ENCODE results near the gene TULP4.
"Not testable (repeated sequence)": the region's sequence is repeated elsewhere in the genome, so short reads cannot be mapped to it uniquely, and the experiment has no call there.

TULP4 gene

GRCh38 chr6:158396136-158396535, 83.9 kb downstream of the TULP4 start:
- no peak for TF ChIP-seq CTCF (IDR thresholded peaks at IDR 0.05; ENCODE audit: insufficient read depth, low read depth, low read length, missing control alignments)
- H3K4me3 ChIP-seq (ENCODE audit: low read depth, low read length), result no peak overlapping the region
- DNase-seq (ENCODE audit: low read depth), result no peak

DNA sequence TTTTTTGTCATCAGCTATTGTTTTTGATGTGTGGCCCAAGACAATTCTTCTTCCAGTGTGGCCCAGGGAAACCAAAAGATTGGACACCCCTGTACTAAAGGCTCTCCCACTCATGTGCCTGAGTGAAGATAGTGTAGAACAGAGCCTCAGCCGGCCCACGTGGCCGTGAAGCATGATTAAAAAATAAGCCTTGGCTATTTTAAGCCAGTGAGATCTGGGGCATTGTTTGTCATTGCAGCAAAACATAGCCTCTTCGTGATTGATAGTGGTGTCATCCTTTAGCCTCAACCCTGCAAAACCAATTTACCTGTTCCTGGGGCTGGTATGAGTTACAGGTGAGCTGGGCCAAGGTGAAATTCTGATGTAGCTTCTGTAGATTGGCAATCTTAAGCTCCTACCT, 85.3 kb downstream of the TULP4 start:
- H3K4me3 ChIP-seq (ENCODE audit: low read depth, low read length), result no peak overlapping the region
- no peak for TF ChIP-seq CTCF (IDR thresholded peaks at IDR 0.05; ENCODE audit: insufficient read depth, low read depth, low read length, missing control alignments)
- DNase-seq (ENCODE audit: low read depth), result no peak

DNA sequence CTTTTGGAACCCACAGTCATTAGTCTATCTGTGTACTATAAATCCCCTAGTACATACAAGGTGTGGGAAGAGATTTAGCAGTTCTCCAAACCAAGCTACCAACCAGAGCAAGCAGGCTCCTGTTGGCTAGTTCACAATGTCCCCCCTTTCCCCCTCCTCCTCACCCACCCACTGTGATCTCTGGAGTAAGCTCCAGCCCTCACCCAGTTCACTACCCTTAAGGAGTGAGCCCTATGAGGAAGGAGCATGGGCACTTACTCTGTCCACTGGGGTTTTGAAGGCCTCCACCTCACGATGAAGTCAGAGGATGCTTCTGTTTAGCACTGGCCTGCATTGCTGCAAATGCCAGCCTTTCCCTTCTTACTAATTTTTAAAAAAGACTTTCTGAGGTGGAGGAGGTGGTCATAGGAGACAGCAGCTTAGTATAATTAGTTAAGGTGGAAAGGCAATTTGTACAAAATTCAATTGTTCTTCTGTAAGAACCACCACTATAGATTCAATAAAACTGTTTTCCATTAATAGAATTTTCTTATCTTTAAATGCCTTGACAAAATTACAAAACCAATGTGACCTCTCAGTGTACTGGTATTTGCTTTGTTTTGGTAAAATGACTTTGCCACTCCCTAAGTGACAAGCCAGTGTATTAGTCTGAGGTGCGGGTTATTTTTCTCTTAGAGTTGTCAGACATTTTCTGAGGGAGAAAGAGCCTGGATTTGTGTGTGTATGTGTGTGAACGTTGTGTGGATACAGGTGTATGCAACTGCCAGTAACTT, 86.2 kb downstream of the TULP4 start:
- no peak for TF ChIP-seq CTCF (IDR thresholded peaks at IDR 0.05; ENCODE audit: insufficient read depth, low read depth, low read length, missing control alignments)
- DNase-seq (ENCODE audit: low read depth), result no peak
- H3K4me3 ChIP-seq (ENCODE audit: low read depth, low read length), result no peak overlapping the region

DNA sequence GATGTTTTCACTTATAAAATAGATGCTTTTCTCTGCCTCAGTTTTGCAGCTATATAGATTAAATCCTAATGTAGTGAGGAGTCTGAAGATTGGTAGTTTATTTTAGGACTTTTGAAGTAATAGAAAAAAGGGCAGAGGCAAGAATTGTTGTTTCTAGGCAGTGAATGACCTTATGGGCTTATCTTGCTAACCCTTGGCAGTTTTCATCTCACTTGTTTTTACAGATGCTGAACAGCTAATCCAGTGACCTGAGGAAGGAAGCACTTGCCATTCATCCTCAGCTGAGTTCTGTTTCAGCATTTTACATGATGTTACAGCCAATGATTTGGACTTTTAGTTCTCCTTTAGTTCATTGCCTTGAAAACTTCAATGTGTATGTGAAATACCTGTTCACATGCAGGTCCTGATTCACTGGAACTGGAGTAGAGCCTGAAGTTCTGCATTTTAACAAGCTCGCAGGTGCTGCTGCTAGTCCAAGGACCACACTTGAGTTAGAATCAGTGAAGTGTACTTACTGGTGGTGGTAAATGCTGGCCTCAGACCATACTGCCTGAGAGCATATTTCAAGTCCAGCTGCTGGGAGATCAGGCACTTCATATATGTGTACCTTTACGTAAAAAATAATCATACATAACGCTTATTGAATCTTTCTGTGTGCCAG, 86.9 kb downstream of the TULP4 start:
- TF ChIP-seq CTCF (IDR thresholded peaks at IDR 0.05; ENCODE audit: insufficient read depth, low read depth, low read length, missing control alignments), result no peak
- H3K4me3 ChIP-seq (ENCODE audit: low read depth, low read length), result no peak overlapping the region
- DNase-seq (ENCODE audit: low read depth), result no peak

DNA sequence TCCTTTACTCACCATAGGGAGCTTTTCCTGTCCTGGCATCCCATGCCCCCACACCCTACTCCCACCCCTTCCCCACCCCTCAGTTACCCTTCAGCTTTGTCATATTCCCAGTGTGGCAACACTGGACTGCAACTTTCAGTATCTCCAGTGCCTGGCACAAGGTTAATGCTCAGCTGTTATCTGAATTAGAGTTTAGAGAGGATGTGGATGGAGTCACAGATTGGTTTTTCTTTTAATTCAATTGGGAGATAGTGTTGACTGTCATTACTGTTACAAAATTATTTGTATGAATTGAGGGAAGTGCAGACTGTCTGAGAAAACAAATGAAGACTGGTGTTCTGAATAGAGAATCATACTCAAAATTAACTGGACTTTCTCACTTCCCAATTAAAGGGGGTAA, 89.9 kb downstream of the TULP4 start:
- TF ChIP-seq CTCF (IDR thresholded peaks at IDR 0.05; ENCODE audit: insufficient read depth, low read depth, low read length, missing control alignments), result no peak
- no peak overlapping the region for H3K4me3 ChIP-seq (ENCODE audit: low read depth, low read length)
- DNase-seq (ENCODE audit: low read depth), result no peak

DNA sequence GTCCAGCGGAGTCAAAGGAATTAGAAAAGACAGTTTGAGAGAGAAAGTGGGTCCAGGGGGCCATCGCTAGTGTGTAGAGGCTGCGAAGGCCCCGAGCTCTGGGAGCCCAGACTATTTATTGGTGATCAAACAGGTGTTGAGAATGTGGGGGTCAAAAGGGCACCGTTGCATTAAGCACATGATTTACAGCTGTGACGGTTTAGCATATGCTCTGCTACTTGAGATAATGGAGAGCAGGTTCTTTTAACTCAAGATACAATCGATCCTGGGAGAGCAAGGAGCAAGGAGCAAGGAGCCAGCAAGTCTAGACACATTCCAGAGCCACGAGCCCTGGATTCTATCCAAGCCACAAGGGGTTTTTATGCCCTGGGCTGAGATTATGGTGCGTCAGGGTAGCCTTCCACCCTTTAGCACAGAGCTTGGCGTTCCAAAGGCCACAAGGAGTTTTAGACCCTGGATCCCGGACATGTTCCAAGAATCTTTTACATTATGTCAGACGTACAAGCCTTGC, 93.1 kb downstream of the TULP4 start:
- DNase-seq (ENCODE audit: low read depth); H3K4me3 ChIP-seq (ENCODE audit: low read depth, low read length): not testable (repeated sequence)

- DNase-seq (ENCODE audit: low read depth), result no peak
Observed at GRCh38 chr6:158405933-158406332, 93.7 kb downstream of the TULP4 start.

More at GRCh38 chr6:158405933-158406332, 93.7 kb downstream of the TULP4 start:
- TF ChIP-seq CTCF (IDR thresholded peaks at IDR 0.05; ENCODE audit: insufficient read depth, low read depth, low read length, missing control alignments), result no peak
- H3K4me3 ChIP-seq (ENCODE audit: low read depth, low read length), result no peak overlapping the region

Measured in GM12865 (cell line).